Heart left ventricle (tissue), 13 donors: ENCODE data around the gene FEM1B.

Source experiments
- POLR2A ChIP-seq, 2 donors: fragments of 450-650 bp; IDR thresholded peaks; one replicate each; pipeline ENCODE4 v1.6.1; 2017; ENCODE audit warnings: antibody characterized with exemption in 2 of 2, mild to moderate bottlenecking in 2 of 2, moderate library complexity in 2 of 2
- TF ChIP-seq, protein P1 (sequence below), 12 donors: fragments of 200-600 bp; sonication (generic) in 4 of 12; IDR thresholded peaks; one replicate each; pipeline versions ENCODE4 v1.5.0 to v1.8.0; 2018 to 2022; ENCODE audit warnings: antibody characterized with exemption in 12 of 12, mild to moderate bottlenecking in 5 of 12
- donor health status: ischemic (EF 13 %, LVEDD 7.1; RV severe dilation, severe dysfunction).
- donor health status: DM: no; HTN: yes; CAD: no.
- donor health status: DM: no; HTN: no; CAD: no.
- donor health status: ischemic (EF 25% LVEDD 6.9; RV normal size, moderate dysfunction).
- donor health status: ischemic (EF 25% LVEDD 5.7; RV mildly dilated, moderate dysfunction).
- donor health status: ischemic (EF 35%, LVEDD 5.7; RV mildly dilated, moderate dysfunction).
- donor health status: nonischemic (EF 11% LVEDD 7.7; RV severe dilation, severe dysfunction).
- donor health status: DM: yes; HTN: yes; CAD: no.
- donor health status: PGD.
- donor health status: ischemic (EF 29% LVEDD 5.4; RV normal size, mild dysfunction).
- donor health status: nonischemic (EF 23%, LVEDD 6.1; RV moderate dilation, normal function).

- TF ChIP-seq, protein P1, sequence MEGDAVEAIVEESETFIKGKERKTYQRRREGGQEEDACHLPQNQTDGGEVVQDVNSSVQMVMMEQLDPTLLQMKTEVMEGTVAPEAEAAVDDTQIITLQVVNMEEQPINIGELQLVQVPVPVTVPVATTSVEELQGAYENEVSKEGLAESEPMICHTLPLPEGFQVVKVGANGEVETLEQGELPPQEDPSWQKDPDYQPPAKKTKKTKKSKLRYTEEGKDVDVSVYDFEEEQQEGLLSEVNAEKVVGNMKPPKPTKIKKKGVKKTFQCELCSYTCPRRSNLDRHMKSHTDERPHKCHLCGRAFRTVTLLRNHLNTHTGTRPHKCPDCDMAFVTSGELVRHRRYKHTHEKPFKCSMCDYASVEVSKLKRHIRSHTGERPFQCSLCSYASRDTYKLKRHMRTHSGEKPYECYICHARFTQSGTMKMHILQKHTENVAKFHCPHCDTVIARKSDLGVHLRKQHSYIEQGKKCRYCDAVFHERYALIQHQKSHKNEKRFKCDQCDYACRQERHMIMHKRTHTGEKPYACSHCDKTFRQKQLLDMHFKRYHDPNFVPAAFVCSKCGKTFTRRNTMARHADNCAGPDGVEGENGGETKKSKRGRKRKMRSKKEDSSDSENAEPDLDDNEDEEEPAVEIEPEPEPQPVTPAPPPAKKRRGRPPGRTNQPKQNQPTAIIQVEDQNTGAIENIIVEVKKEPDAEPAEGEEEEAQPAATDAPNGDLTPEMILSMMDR (IDR thresholded peaks at IDR 0.05): peak in 1 of 12 donors; percentile 21
- no peak for TF ChIP-seq POLR2A (IDR thresholded peaks at IDR 0.05)
These were observed 57.1 kb downstream of the FEM1B start for GRCh38 chr15:68334661-68335124.
